IPS-15b (cell line): ENCODE data around the gene THAP8.
A peak's percentile ranks its signal among the peaks of the same experiment; 100 is the strongest.

ENCODE experiments used
- H3K27me3 ChIP-seq: one replicate; pipeline ENCODE4 v1.6.1; 2013; ENCODE audit warnings: low read length; ENCODE audit not compliant: control insufficient read depth, insufficient read depth
- H3K36me3 ChIP-seq: one replicate; pipeline ENCODE4 v1.6.1; 2013; ENCODE audit warnings: low read length; ENCODE audit not compliant: control insufficient read depth, insufficient read depth
- H3K4me1 ChIP-seq: one replicate; pipeline ENCODE4 v1.6.1; 2013; ENCODE audit warnings: mild to moderate bottlenecking, low read length; ENCODE audit not compliant: control insufficient read depth, insufficient read depth
- H3K4me3 ChIP-seq: one replicate; pipeline ENCODE4 v1.5.1; 2013; ENCODE audit warnings: low read depth, low read length
- H3K9ac ChIP-seq: one replicate; pipeline ENCODE4 v1.6.1; 2013; ENCODE audit warnings: low read depth, mild to moderate bottlenecking, low read length
- H3K9me3 ChIP-seq: one replicate; pipeline ENCODE4 v1.6.1; 2013; ENCODE audit warnings: mild to moderate bottlenecking, low read length; ENCODE audit not compliant: control insufficient read depth, insufficient read depth

Gene THAP8

GRCh38 chr19:36023432-36023831 lies 30.7 kb downstream of the THAP8 start:
- no peaks in the 10 kb centered on the region for H3K27me3 ChIP-seq
- no peak overlapping the region for H3K9ac ChIP-seq
- no peaks in the 10 kb centered on the region for H3K4me1 ChIP-seq
- H3K36me3 ChIP-seq = peaks cover 22% of the 10 kb centered on the region
- H3K4me3 ChIP-seq = no peak overlapping the region
- no peaks in the 10 kb centered on the region for H3K9me3 ChIP-seq

- H3K4me3 ChIP-seq = no peak overlapping the region
- H3K4me1 ChIP-seq = peaks cover 5% of the 10 kb centered on the region
- H3K27me3 ChIP-seq = no peaks in the 10 kb centered on the region
- H3K9ac ChIP-seq = no peak overlapping the region
- peaks cover 10% of the 10 kb centered on the region for H3K36me3 ChIP-seq
- H3K9me3 ChIP-seq = no peaks in the 10 kb centered on the region
These were observed 34.9 kb downstream of the THAP8 start for GRCh38 chr19:36019061-36019670.

GRCh38 chr19:36014012-36014924 lies 39.8 kb downstream of the THAP8 start, which contains the start of gene ALKBH6:
TSS of gene ALKBH6 (minus strand) at chr19:36014213. CDS start at chr19:36013397, 816 bp downstream.
- H3K4me1 ChIP-seq = peaks cover 5% of the 10 kb centered on the region
- H3K9ac ChIP-seq = peak within 1 kb of the TSS; percentile 89
- H3K36me3 ChIP-seq = peaks cover 3% of the 10 kb centered on the region
- H3K27me3 ChIP-seq = no peaks in the 10 kb centered on the region
- H3K9me3 ChIP-seq = no peaks in the 10 kb centered on the region
- H3K4me3 ChIP-seq = peak within 1 kb of the TSS; percentile 96

GRCh38 chr19:36013280-36014011 lies 40.6 kb downstream of the THAP8 start:
- Histone ChIP-seq H3K9me3 (no peaks in the 10 kb centered on the region), H3K36me3 (peaks cover 3% of the 10 kb centered on the region), H3K4me1 (peaks cover 5% of the 10 kb centered on the region), H3K27me3 (no peaks in the 10 kb centered on the region), H3K4me3 (peak overlapping the region; percentile 96), H3K9ac (peak overlapping the region; percentile 89)

GRCh38 chr19:36010402-36010801 lies 43.7 kb downstream of the THAP8 start:
- Histone ChIP-seq H3K9me3 (no peaks in the 10 kb centered on the region), H3K4me1 (peaks cover 5% of the 10 kb centered on the region), H3K4me3 (no peak overlapping the region), H3K27me3 (no peaks in the 10 kb centered on the region), H3K9ac (no peak overlapping the region), H3K36me3 (no peaks in the 10 kb centered on the region)

GRCh38 chr19:36009633-36010379 lies 44.3 kb downstream of the THAP8 start:
- Histone ChIP-seq H3K9ac (peak overlapping the region; percentile 32), H3K4me1 (peaks cover 2% of the 10 kb centered on the region), H3K27me3 (no peaks in the 10 kb centered on the region), H3K4me3 (peak overlapping the region; percentile 54), H3K9me3 (no peaks in the 10 kb centered on the region), H3K36me3 (no peaks in the 10 kb centered on the region)

GRCh38 chr19:36009220-36009619 lies 44.9 kb downstream of the THAP8 start:
- H3K9ac ChIP-seq = peak overlapping the region; percentile 32
- peak overlapping the region; percentile 54 for H3K4me3 ChIP-seq
- no peaks in the 10 kb centered on the region for H3K4me1 ChIP-seq
- H3K9me3 ChIP-seq = no peaks in the 10 kb centered on the region
- H3K27me3 ChIP-seq = no peaks in the 10 kb centered on the region
- H3K36me3 ChIP-seq = peaks cover 3% of the 10 kb centered on the region

GRCh38 chr19:36008336-36008978 lies 45.6 kb downstream of the THAP8 start, which contains the start of gene SYNE4:
TSS of gene SYNE4 (minus strand) at chr19:36008813. CDS start at chr19:36008681, 132 bp downstream.
- Histone ChIP-seq H3K4me1 (no peaks in the 10 kb centered on the region), H3K9me3 (no peaks in the 10 kb centered on the region), H3K9ac (peak within 1 kb of the TSS; percentile 79), H3K36me3 (peaks cover 3% of the 10 kb centered on the region), H3K4me3 (peak within 1 kb of the TSS; percentile 54), H3K27me3 (no peaks in the 10 kb centered on the region)

GRCh38 chr19:36006955-36007354 lies 47.1 kb downstream of the THAP8 start:
- H3K4me1 ChIP-seq = no peaks in the 10 kb centered on the region
- H3K27me3 ChIP-seq = no peaks in the 10 kb centered on the region
- no peaks in the 10 kb centered on the region for H3K9me3 ChIP-seq
- peaks cover 3% of the 10 kb centered on the region for H3K36me3 ChIP-seq
- H3K4me3 ChIP-seq = no peak overlapping the region
- H3K9ac ChIP-seq = no peak overlapping the region

GRCh38 chr19:36003284-36003683 lies 50.8 kb downstream of the THAP8 start:
- Histone ChIP-seq H3K36me3 (peaks cover 3% of the 10 kb centered on the region), H3K4me1 (no peaks in the 10 kb centered on the region)

More at GRCh38 chr19:36003284-36003683, 50.8 kb downstream of the THAP8 start:
- Histone ChIP-seq H3K27me3 (no peaks in the 10 kb centered on the region), H3K9ac (no peak overlapping the region), H3K4me3 (no peak overlapping the region), H3K9me3 (no peaks in the 10 kb centered on the region)
